HG03280 (cell line): ENCODE results near the gene DCAKD.

Experiments used
- ATAC-seq: cut with Tn5 transposase; IDR thresholded peaks from one replicate; pipeline ENCODE4 v1.9.1; 2021; ENCODE audit warnings: mild to moderate bottlenecking, moderate library complexity; ENCODE audit not compliant: unreplicated experiment

The DCAKD gene

DNA sequence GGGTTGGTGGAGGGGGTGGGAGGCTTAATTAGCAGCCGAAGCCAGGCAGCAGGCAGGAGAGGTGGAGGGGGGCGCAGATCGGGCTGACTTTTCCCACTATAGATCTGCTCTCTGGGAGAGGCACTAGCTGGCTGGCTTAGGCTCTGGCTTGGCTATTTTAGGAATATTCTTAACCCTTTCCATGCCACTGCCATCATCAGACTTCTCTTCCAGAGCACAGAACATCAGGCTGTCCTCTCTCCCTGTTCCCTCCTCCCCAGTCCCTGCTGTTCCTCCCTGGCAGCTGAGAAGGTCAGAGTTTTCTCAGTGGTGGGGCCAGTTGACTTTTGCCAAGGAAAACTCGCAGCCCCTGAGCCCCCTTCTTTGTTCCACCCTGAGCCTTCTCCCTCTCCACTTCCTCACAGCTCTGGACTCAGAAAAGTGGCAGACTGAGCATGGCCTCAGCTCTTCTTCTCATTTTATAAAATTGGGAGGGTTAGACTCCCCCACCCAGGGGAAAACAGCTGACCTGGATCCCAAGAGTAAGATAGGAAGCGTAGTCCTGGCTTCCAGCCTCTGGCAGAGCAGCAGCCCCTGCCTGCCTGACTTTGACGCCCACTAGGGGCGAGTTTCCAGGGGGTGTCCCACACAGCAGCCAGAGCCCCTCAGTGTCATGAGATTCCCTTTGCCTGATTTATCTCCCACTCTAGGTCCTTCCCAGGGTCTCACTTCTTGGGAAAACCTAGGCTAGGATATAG is 73.5 kb downstream of the DCAKD start:
- ATAC-seq: no peak

GRCh38 chr17:44977065-44977464 is 74.4 kb downstream of the DCAKD start:
- no peak for ATAC-seq

DNA sequence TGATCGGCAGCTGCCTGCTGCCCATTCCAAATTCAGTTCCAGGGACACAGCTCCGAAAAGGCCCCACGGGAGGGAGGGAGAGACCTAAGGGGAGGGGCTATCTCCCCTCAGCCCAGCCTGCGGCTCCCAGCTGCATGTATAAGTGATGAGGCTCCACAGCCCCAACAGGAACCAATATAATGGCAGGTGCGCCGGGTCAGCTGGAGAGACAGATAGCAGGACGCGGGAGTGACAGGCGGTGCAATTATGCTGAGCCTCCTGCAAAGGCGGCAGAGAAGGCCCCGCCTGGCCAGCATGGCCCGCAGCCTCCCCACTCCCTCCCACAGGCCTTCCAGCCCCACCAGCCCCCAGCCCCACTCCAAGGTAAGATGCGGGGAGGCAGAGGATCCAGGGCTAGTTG is 75.2 kb downstream of the DCAKD start:
- no peak for ATAC-seq
